HFFc6 (cell line): ENCODE data around the gene ZNRF3. TPM values are rescaled to one million over a fixed set of nuclear protein-coding genes. Genes with fewer than 3 reads are reported as not detected.
A peak's percentile ranks its signal among the peaks of the same experiment; 100 is the strongest.

Experiments used
- DNase-seq: peaks from one replicate; pipeline ENCODE4 v3.0.0-alpha.2; 2018
- H3K27ac Mint-ChIP-seq: 2 replicates; pipeline ENCODE4 v1.8.0; 2020; ENCODE audit warnings: mild to moderate bottlenecking, mixed read lengths
- H3K27me3 Mint-ChIP-seq: 2 replicates; pipeline ENCODE4 v1.8.0; 2021; ENCODE audit warnings: mild to moderate bottlenecking, moderate library complexity, mixed read lengths; ENCODE audit not compliant: insufficient read depth
- H3K36me3 Mint-ChIP-seq: 2 replicates; pipeline ENCODE4 v1.8.0; 2021; ENCODE audit warnings: low read depth, mixed read lengths
- H3K4me1 Mint-ChIP-seq: 2 replicates; pipeline ENCODE4 v1.8.0; 2020; ENCODE audit warnings: low read depth, mixed read lengths
- H3K4me3 Mint-ChIP-seq: 2 replicates; pipeline ENCODE4 v1.8.0; 2020; ENCODE audit warnings: mild to moderate bottlenecking, moderate library complexity, mixed read lengths
- H3K9me3 Mint-ChIP-seq: 2 replicates; pipeline ENCODE4 v1.8.0; 2020; ENCODE audit warnings: mild to moderate bottlenecking, mixed read lengths
- CTCF ChIP-seq: fragments of 200-600 bp; sonication (generic); IDR thresholded peaks from 2 replicates; pipeline ENCODE4 v1.5.0; 2021; ENCODE audit warnings: antibody characterized with exemption, mild to moderate bottlenecking
- total RNA-seq, 6 experiments: library from RNA; stranded (reverse); fragmentation: NEBNext Ultra II Directional; extraction: Animal tissue kit (Norgen Biotek cat#: 25700); gene quantifications; 2 replicates in 1 of 6; 3 replicates in 5 of 6; pipeline ENCODE4 v1.2.3, GENCODE V29; 2021

Gene ZNRF3
- total RNA-seq, 6 experiments from 2014 or later, result 3.3 to 4.7 (median 3.6) TPM

- DNase-seq, result peak; percentile 76
- TF ChIP-seq CTCF, result no peak
- Mint-ChIP-seq H3K9me3 (no peaks in the 10 kb centered on the region), H3K36me3 (no peaks in the 10 kb centered on the region), H3K27me3 (peaks cover 2% of the 10 kb centered on the region), H3K4me3 (peak overlapping the region; percentile 86), H3K27ac (peak overlapping the region; percentile 100), H3K4me1 (peaks cover 46% of the 10 kb centered on the region)
These were observed 147.3 kb downstream of the ZNRF3 start for GRCh38 chr22:29030618-29031226.

DNA sequence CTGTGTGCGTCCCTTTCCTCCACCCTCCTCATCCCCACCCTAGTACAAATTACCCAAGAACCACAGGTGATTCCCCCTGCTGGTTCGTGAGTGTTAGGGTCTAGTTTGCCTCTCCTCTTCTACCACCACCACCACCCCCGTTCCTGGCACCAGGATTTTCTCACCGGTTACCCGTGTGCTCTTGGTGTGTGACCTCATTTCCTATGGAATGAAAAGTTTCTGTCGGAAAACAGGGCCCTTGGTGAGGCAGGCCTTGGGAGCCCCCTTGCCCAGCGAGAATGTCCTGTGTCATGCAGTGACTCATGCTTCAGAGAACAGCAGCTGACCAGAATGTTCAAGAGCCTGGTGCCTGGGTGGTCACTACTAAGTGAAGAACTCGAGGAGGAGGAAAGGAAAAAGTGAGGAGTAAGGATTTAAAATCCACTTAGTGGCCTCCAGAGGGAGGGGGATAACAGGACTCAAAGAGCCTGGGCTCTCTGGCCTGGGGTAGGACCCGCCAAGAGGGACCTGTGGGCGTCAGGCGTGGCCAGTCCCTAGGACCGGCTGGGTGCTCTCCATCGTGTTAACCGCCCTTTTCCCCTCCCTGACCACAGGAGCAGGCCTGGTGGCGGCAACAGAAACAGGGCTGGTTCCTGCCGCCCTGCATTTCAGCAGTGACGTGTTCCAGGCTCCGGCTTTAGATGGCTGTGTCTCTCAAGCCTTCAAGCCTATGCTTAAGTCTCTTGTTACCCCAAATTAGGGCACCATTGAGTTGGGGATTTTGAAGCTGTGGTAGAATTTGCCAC lies 148.0 kb downstream of the ZNRF3 start:
- H3K27ac Mint-ChIP-seq, result peak overlapping the region; percentile 100
- peaks cover 46% of the 10 kb centered on the region for H3K4me1 Mint-ChIP-seq
- H3K27me3 Mint-ChIP-seq, result peaks cover 2% of the 10 kb centered on the region
- no peaks in the 10 kb centered on the region for H3K9me3 Mint-ChIP-seq
- H3K36me3 Mint-ChIP-seq, result no peaks in the 10 kb centered on the region
- peak; percentile 96 for DNase-seq
- peak overlapping the region; percentile 86 for H3K4me3 Mint-ChIP-seq
- TF ChIP-seq CTCF, result peak; percentile 48

- peak; percentile 22; the same call in 1 of the 2 replicates for TF ChIP-seq CTCF
- H3K27ac Mint-ChIP-seq, result peak overlapping the region; percentile 100
- peaks cover 2% of the 10 kb centered on the region for H3K27me3 Mint-ChIP-seq
- peaks cover 46% of the 10 kb centered on the region for H3K4me1 Mint-ChIP-seq
- no peaks in the 10 kb centered on the region for H3K36me3 Mint-ChIP-seq
- no peaks in the 10 kb centered on the region for H3K9me3 Mint-ChIP-seq
- H3K4me3 Mint-ChIP-seq, result peak overlapping the region; percentile 86
- no peak for DNase-seq
These were observed 148.7 kb downstream of the ZNRF3 start for GRCh38 chr22:29032014-29032475.

DNA sequence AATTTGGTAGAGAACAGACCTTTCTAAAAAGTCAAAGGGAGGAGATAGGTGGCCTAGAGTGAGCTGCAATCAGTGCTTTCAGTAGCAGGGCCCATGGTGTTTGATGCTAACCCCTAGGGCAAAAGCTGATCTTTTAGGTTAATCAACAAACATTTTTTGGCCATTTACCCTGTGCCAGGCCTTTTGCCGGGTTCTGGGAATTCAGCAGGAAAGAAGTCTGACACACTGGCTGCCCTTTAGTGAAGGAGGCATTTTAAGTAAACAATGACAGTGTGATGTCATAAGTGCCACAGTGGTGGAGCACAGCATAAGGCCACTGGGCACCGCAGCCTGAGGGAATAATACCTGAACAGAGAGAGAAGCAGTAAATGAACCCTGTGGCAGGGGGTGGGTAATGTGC lies 149.2 kb downstream of the ZNRF3 start:
- no peak for DNase-seq
- Mint-ChIP-seq H3K36me3 (no peaks in the 10 kb centered on the region), H3K27ac (peak overlapping the region; percentile 100), H3K4me1 (peaks cover 43% of the 10 kb centered on the region), H3K27me3 (peaks cover 2% of the 10 kb centered on the region), H3K9me3 (no peaks in the 10 kb centered on the region), H3K4me3 (peak overlapping the region; percentile 86; the same call in 1 of the 2 replicates)
- no peak for TF ChIP-seq CTCF

DNA sequence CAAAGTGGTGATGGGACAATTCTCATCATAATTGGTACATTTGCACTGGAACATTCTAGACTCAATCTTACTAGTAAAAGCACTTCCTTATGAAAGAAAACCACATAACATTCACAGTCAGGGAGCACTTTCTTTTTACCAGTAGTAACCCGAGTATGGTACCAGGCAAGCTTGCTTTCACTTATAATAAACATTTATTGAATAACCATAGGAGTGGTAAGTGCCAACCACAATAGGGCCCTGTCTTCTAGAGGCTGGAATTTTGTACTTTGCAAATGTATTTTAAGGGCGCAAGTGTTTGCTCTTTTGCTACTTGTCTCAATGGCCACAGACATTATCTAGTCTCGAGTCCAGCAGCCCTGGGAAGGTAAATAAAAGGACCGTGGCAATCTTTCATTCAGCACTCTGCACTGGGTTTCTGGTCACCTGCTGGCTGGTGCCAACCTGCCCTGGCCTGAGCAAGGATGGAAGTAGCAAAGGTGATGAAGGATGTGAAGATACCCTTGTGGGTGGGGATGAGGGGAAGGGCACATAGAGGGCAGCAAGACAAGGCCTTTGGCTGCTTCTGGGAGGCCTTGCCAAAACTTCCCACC lies 154.1 kb downstream of the ZNRF3 start:
- no peak overlapping the region for H3K27ac Mint-ChIP-seq
- no peaks in the 10 kb centered on the region for H3K9me3 Mint-ChIP-seq
- H3K4me1 Mint-ChIP-seq, result peaks cover 31% of the 10 kb centered on the region
- peaks cover 2% of the 10 kb centered on the region; the same call in 1 of the 2 replicates for H3K27me3 Mint-ChIP-seq
- no peak for TF ChIP-seq CTCF
- no peak for DNase-seq
- no peaks in the 10 kb centered on the region for H3K36me3 Mint-ChIP-seq
- no peak overlapping the region for H3K4me3 Mint-ChIP-seq
